HEK293 (cell line): ENCODE data around the gene DUSP16.

Experiments used
- SALL2 ChIP-seq: fragments of 450-650 bp; formaldehyde crosslinking; IDR thresholded peaks from 2 replicates; pipeline ENCODE4 v1.5.0; 2017; ENCODE audit warnings: missing biosample characterization, mild to moderate bottlenecking, missing genetic modification characterization, borderline replicate concordance
- TCF7L2 ChIP-seq: IDR thresholded peaks from 2 replicates; pipeline ENCODE4 v1.6.1; 2011; ENCODE audit warnings: low read depth, mild to moderate bottlenecking, inconsistent platforms, low read length, moderate library complexity, borderline replicate concordance
- TRIM28 ChIP-seq: IDR thresholded peaks from 2 replicates; pipeline ENCODE4 v1.6.1; 2011; ENCODE audit warnings: low read length, control low read depth, borderline replicate concordance
- YY1 ChIP-seq: fragments of 450-650 bp; formaldehyde crosslinking; IDR thresholded peaks from 2 replicates; pipeline ENCODE4 v1.5.1; 2018; ENCODE audit warnings: missing biosample characterization, missing genetic modification characterization
- ZBTB7A ChIP-seq: fragments of 450-650 bp; formaldehyde crosslinking; IDR thresholded peaks from 2 replicates; pipeline ENCODE4 v1.5.1; 2016; ENCODE audit warnings: low read depth, missing biosample characterization, missing genetic modification characterization
- ZNF335 ChIP-seq: fragments of 450-650 bp; formaldehyde crosslinking; conservative IDR thresholded peaks from 2 replicates; pipeline ENCODE4 v1.5.1; 2016; ENCODE audit warnings: missing biosample characterization, missing genetic modification characterization
- ZNF48 ChIP-seq: fragments of 450-650 bp; formaldehyde crosslinking; IDR thresholded peaks from 2 replicates; pipeline ENCODE4 v1.5.1; 2016; ENCODE audit warnings: missing biosample characterization, missing genetic modification characterization
- ZNF792 ChIP-seq: fragments of 450-650 bp; formaldehyde crosslinking; IDR thresholded peaks from 2 replicates; pipeline ENCODE4 v1.5.1; 2016; ENCODE audit warnings: missing biosample characterization, missing genetic modification characterization
- TF ChIP-seq, protein P1 (sequence below): fragments of 450-650 bp; formaldehyde crosslinking; IDR thresholded peaks from 2 replicates; pipeline ENCODE4 v1.5.1; 2016; ENCODE audit warnings: missing biosample characterization, missing genetic modification characterization
- TF ChIP-seq, protein P2 (sequence below): fragments of 450-650 bp; formaldehyde crosslinking; IDR thresholded peaks from 2 replicates; pipeline ENCODE4 v1.5.1; 2016; ENCODE audit warnings: missing biosample characterization, missing genetic modification characterization

DNA sequence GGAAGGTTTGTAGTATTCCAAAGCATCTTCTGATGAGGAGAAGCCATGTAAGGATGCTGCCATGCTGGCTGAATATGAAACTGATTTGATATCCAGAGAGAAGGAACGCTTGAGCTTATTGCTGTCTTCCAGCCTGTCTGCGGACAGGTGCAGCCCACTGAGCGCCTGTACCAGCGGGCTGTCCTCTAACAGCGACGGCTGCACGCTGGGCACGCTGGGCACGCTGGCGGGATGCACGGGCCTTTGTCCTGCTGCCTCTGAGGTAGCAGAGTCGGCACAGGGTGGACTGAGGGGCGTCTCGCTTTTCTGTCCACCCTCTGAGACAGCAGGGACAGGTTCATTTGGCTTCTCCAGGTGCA is 85.2 kb downstream of the DUSP16 start:
- TF ChIP-seq TRIM28 (no peak), TCF7L2 (no peak), ZNF335 (tag by site-specific recombination) (no peak), ZBTB7A (tag by site-specific recombination) (no peak), ZNF792 (no peak), SALL2 (no peak), YY1 (tag by site-specific recombination) (no peak), ZNF48 (tag by site-specific recombination) (no peak)
- TF ChIP-seq, protein P1, sequence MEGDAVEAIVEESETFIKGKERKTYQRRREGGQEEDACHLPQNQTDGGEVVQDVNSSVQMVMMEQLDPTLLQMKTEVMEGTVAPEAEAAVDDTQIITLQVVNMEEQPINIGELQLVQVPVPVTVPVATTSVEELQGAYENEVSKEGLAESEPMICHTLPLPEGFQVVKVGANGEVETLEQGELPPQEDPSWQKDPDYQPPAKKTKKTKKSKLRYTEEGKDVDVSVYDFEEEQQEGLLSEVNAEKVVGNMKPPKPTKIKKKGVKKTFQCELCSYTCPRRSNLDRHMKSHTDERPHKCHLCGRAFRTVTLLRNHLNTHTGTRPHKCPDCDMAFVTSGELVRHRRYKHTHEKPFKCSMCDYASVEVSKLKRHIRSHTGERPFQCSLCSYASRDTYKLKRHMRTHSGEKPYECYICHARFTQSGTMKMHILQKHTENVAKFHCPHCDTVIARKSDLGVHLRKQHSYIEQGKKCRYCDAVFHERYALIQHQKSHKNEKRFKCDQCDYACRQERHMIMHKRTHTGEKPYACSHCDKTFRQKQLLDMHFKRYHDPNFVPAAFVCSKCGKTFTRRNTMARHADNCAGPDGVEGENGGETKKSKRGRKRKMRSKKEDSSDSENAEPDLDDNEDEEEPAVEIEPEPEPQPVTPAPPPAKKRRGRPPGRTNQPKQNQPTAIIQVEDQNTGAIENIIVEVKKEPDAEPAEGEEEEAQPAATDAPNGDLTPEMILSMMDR = no peak
- TF ChIP-seq, protein P2, sequence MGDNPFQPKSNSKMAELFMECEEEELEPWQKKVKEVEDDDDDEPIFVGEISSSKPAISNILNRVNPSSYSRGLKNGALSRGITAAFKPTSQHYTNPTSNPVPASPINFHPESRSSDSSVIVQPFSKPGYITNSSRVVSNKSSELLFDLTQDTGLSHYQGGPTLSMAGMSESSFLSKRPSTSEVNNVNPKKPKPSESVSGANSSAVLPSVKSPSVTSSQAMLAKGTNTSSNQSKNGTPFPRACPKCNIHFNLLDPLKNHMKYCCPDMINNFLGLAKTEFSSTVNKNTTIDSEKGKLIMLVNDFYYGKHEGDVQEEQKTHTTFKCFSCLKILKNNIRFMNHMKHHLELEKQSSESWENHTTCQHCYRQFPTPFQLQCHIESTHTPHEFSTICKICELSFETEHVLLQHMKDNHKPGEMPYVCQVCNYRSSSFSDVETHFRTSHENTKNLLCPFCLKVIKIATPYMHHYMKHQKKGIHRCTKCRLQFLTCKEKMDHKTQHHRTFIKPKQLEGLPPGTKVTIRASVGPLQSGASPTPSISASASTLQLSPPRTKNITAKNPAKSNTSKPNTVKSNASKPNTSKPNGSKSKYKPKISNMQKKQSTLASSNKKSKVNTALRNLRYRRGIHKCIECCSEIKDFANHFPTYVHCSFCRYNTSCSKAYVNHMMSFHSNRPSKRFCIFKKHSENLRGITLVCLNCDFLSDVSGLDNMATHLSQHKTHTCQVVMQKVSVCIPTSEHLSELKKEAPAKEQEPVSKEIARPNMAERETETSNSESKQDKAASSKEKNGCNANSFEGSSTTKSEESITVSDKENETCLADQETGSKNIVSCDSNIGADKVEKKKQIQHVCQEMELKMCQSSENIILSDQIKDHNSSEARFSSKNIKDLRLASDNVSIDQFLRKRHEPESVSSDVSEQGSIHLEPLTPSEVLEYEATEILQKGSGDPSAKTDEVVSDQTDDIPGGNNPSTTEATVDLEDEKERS (tag by site-specific recombination) = no peak
